ENCODE measurements around the gene RAB22A. TPM values are rescaled to one million over a fixed set of nuclear protein-coding genes. Genes with fewer than 3 reads are reported as not detected.

RAB22A gene
- total RNA-seq, 1 donor from 2014 or later = 17.8 TPM

DNA sequence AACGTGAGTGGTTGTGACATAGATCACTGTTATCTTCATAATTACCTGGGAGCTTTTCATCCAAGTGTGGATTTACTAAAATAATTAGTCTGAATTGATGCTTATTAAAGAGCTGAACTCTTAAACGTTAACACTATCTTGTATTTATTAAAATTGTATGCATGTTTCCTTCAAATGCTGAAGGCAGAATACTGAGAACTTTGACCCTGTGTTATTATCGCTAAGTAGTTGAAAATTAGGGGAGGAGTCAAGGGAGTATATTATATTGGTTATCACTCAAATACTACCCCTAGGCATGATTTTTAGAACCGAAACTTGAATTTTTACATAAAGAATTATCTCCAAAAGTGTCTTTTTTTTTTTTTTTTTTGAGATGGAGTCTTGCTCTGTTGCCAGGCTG, 85.3 kb downstream of the RAB22A start:
- intact Hi-C loops (cut with DNase I) = no loop called here
- DNase-seq (ENCODE audit: low spot score in 2 of 2) = no peak

DNA sequence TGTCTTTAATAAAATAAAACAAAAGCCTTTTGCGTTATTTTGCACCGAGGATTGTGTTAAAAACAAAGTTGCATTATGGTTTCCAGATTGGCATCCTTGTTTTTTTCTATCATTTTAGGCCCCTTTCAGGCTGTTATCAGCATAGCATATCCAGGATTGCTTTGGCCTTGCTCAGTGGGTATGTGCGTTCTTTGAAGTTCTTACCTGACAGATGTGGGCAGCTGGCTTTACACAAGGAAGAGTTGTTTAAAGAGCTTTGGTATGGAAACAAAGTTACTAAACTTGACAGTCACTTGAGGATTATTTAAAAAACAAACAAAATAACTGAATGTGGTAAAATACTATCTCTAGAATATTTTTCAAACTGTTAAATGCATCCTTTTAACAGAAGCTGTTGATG, 86.1 kb downstream of the RAB22A start:
- TF ChIP-seq, protein P1, sequence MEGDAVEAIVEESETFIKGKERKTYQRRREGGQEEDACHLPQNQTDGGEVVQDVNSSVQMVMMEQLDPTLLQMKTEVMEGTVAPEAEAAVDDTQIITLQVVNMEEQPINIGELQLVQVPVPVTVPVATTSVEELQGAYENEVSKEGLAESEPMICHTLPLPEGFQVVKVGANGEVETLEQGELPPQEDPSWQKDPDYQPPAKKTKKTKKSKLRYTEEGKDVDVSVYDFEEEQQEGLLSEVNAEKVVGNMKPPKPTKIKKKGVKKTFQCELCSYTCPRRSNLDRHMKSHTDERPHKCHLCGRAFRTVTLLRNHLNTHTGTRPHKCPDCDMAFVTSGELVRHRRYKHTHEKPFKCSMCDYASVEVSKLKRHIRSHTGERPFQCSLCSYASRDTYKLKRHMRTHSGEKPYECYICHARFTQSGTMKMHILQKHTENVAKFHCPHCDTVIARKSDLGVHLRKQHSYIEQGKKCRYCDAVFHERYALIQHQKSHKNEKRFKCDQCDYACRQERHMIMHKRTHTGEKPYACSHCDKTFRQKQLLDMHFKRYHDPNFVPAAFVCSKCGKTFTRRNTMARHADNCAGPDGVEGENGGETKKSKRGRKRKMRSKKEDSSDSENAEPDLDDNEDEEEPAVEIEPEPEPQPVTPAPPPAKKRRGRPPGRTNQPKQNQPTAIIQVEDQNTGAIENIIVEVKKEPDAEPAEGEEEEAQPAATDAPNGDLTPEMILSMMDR (IDR thresholded peaks at IDR 0.05) = no peak

More for the DNA sequence above, 85.3 kb downstream of the RAB22A start:
- TF ChIP-seq, protein P1 (IDR thresholded peaks at IDR 0.05) = no peak
- H3K27me3 ChIP-seq = no peaks in the 10 kb centered on the region
- no peak overlapping the region for H3K27ac ChIP-seq
- no peak overlapping the region for H3K4me3 ChIP-seq
- peaks cover 3 to 15% of the 10 kb centered on the region in 2 donors for H3K4me1 ChIP-seq
- H3K36me3 ChIP-seq = no peaks in the 10 kb centered on the region
- H3K9me3 ChIP-seq = no peaks in the 10 kb centered on the region

DNA sequence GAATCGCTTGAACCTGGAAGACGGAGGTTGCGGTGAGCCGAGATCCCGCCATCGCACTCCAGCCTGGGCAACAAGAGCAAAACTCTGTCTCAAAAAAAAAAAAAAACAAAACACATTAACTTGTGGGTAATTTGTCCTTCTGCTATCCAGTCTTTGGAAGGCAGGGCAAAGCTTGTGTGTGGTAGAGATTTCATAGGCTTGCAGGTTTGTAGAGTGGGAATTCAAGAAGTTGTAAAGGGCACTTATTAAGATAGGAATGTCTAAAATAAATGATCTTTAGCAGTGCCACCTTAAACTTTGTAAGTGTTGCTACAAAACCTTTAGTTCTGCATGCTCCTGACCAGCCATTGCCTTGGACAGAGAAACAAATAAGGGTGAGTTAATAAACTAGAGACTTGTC, 87.9 kb downstream of the RAB22A start:
- H3K9me3 ChIP-seq = no peaks in the 10 kb centered on the region
- no peak overlapping the region for H3K27ac ChIP-seq
- intact Hi-C loops (cut with DNase I) = no loop called here
- no peak overlapping the region for H3K4me3 ChIP-seq
- no peaks in the 10 kb centered on the region for H3K27me3 ChIP-seq
- TF ChIP-seq, protein P1 (IDR thresholded peaks at IDR 0.05) = no peak
- DNase-seq (ENCODE audit: low spot score in 2 of 2) = no peak
- no peaks in the 10 kb centered on the region for H3K4me1 ChIP-seq
- no peaks in the 10 kb centered on the region for H3K36me3 ChIP-seq

More for the DNA sequence above, 86.1 kb downstream of the RAB22A start:
- H3K27ac ChIP-seq = no peak overlapping the region
- peaks cover 0 to 8% of the 10 kb centered on the region in 2 donors for H3K4me1 ChIP-seq
- no peaks in the 10 kb centered on the region for H3K27me3 ChIP-seq
- no peak overlapping the region for H3K4me3 ChIP-seq
- no peak for DNase-seq (ENCODE audit: low spot score in 2 of 2)
- H3K9me3 ChIP-seq = no peaks in the 10 kb centered on the region
- intact Hi-C loops (cut with DNase I) = no loop called here
- H3K36me3 ChIP-seq = no peaks in the 10 kb centered on the region

DNA sequence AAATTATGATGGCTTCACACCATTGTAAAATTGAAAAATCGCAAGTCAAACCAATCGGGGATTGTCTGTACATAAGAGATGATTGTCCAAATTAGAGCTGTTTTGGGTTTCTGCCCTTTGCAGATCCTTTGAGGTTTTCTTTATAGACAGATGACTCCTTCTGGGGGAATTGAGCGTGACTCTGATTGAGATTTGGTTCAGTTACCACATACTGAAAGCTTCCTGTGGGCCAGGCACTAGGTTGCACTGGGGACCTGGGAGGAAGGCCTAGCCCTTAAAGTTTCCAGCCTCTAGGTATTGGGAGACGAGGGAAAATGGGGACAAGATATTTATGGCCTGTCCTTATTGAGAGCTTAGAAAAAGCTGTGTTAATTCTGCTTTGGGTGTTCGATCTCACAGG, 88.7 kb downstream of the RAB22A start:
- TF ChIP-seq, protein P1 (IDR thresholded peaks at IDR 0.05) = no peak
- H3K36me3 ChIP-seq = no peaks in the 10 kb centered on the region
- intact Hi-C loops (cut with DNase I) = no loop called here
- H3K4me3 ChIP-seq = no peak overlapping the region
- H3K9me3 ChIP-seq = no peaks in the 10 kb centered on the region
- H3K27ac ChIP-seq = no peak overlapping the region
- no peaks in the 10 kb centered on the region for H3K4me1 ChIP-seq
- no peaks in the 10 kb centered on the region for H3K27me3 ChIP-seq
- DNase-seq (ENCODE audit: low spot score in 2 of 2) = no peak

DNA sequence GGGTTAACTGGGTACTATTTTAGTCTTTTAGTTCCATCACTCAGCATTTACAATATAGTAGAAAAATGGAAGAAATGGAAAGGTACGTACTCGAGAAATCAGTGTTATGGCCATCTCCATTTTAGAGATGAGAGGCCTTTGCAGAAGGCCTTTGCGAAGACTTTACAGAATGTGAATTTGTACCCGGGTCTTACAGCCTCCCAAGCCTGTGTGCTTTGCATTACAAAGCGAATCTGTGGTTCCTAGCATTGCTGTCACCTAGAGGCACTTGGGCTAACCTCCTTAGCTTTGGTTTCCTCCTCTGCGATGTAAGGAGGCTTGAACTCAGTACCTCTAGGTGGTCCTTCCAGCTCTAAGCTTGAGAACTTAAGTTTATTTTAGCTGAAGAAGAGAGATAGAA, 90.4 kb downstream of the RAB22A start:
- Histone ChIP-seq H3K36me3 (no peaks in the 10 kb centered on the region), H3K9me3 (no peaks in the 10 kb centered on the region), H3K4me1 (no peaks in the 10 kb centered on the region), H3K27me3 (no peaks in the 10 kb centered on the region), H3K4me3 (no peak overlapping the region), H3K27ac (no peak overlapping the region)
- intact Hi-C loops (cut with DNase I) = no loop called here
- no peak for DNase-seq (ENCODE audit: low spot score in 2 of 2)
- TF ChIP-seq, protein P1 (IDR thresholded peaks at IDR 0.05) = no peak

DNA sequence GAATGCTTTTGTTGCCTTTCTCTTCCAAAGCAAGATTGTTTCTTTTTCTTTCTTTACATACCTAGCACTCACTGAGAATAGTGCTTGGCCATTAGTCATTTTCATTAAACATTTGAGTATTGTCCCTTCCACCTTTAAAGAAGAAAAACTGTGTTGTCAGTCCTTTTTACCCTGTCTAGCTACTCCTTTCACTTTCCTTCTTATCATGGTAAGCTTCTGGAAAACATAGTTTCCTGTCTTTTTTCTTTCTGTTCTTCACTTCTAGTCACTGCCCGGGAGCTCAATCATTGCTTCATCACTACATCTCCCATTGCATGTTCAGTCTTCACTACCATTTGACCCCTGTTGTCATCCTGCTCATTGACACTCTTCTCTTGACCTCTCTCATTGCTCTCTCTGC, 91.6 kb downstream of the RAB22A start:
- Histone ChIP-seq H3K4me3 (no peak overlapping the region), H3K27ac (no peak overlapping the region), H3K36me3 (no peaks in the 10 kb centered on the region), H3K4me1 (no peaks in the 10 kb centered on the region), H3K9me3 (no peaks in the 10 kb centered on the region), H3K27me3 (no peaks in the 10 kb centered on the region)
- TF ChIP-seq, protein P1 (IDR thresholded peaks at IDR 0.05) = no peak
- no peak for DNase-seq (ENCODE audit: low spot score in 2 of 2)
- intact Hi-C loops (cut with DNase I) = no loop called here

Data from ascending aorta (tissue), 2 donors.